Colonic mucosa (tissue), 4 donors: ENCODE results near the gene RAD51B. TPM values are rescaled to one million over a fixed set of nuclear protein-coding genes. Genes with fewer than 3 reads are reported as not detected.
A peak's percentile ranks its signal among the peaks of the same experiment; 100 is the strongest.

Experiments used
- DNase-seq: peaks from one replicate; pipeline ENCODE4 v3.0.0-alpha.2; 2020
- H3K27ac ChIP-seq: fragments of 200-600 bp; one replicate; pipeline ENCODE4 v1.8.0; 2021
- H3K27me3 ChIP-seq: fragments of 200-600 bp; one replicate; pipeline ENCODE4 v1.8.0; 2021
- H3K36me3 ChIP-seq: fragments of 200-600 bp; one replicate; pipeline ENCODE4 v1.8.0; 2021
- H3K4me1 ChIP-seq: fragments of 200-600 bp; one replicate; pipeline ENCODE4 v1.8.0; 2021; ENCODE audit warnings: mild to moderate bottlenecking
- H3K4me3 ChIP-seq: fragments of 200-600 bp; one replicate; pipeline ENCODE4 v1.8.0; 2021
- H3K9ac ChIP-seq, 2 donors: one replicate each; pipeline ENCODE4 v1.7.0; 2013; ENCODE audit warnings: control low read depth in 2 of 2, low read depth in 2 of 2, low read length in 2 of 2
- H3K9me3 ChIP-seq: fragments of 200-600 bp; one replicate; pipeline ENCODE4 v1.8.0; 2021
- intact Hi-C: fragments of 100-400 bp; cut with DNase I; formaldehyde crosslinking; loops from one replicate; pipeline ENCODE4 v1.14.1; 2022
- total RNA-seq, 2 donors: library from RNA; stranded (reverse); fragmentation: NEBNext Ultra II Directional in 1 of 2; extraction: Animal tissue kit (Norgen Biotek cat#: 25700) in 1 of 2; gene quantifications; one replicate each; pipeline ENCODE4 v1.2.1, GENCODE V29; 2021
- TF ChIP-seq, protein P1 (sequence below): fragments of 200-600 bp; IDR thresholded peaks from one replicate; pipeline ENCODE4 v1.8.0; 2022; ENCODE audit warnings: antibody characterized with exemption, mild to moderate bottlenecking
- donor health status: healthy.
- donor health status: DM: no; HTN: no; CAD: no.
- donor health status: DM: no; HTN: no; CAD: no.

Gene RAD51B
- total RNA-seq, 2 donors from 2014 or later: 12.7 to 22.0 TPM

DNA sequence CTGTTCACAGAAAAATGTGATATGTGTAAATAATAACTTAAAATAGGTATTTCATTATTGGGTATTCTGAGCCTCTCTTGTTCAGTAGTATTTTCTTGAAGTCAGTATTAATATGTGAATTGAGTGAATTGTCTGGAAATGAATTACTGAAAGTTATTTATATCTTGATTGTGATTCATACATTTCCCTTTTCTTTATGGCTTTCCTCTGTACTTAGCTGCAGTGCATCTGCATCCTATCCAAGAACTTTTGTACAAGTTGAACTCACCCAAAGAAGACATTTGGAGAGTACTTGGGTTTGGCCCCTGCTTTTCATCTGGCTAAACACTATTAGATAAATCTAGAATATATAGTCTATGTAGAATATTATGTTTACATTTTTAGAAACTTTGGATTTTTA lies 326.0 kb downstream of the RAD51B start:
- Histone ChIP-seq H3K9me3 (no peaks in the 10 kb centered on the region), H3K9ac (no peak overlapping the region), H3K27me3 (no peaks in the 10 kb centered on the region), H3K27ac (peak overlapping the region; percentile 62), H3K36me3 (no peaks in the 10 kb centered on the region), H3K4me3 (no peak overlapping the region), H3K4me1 (peaks cover 14% of the 10 kb centered on the region)
- TF ChIP-seq, protein P1, sequence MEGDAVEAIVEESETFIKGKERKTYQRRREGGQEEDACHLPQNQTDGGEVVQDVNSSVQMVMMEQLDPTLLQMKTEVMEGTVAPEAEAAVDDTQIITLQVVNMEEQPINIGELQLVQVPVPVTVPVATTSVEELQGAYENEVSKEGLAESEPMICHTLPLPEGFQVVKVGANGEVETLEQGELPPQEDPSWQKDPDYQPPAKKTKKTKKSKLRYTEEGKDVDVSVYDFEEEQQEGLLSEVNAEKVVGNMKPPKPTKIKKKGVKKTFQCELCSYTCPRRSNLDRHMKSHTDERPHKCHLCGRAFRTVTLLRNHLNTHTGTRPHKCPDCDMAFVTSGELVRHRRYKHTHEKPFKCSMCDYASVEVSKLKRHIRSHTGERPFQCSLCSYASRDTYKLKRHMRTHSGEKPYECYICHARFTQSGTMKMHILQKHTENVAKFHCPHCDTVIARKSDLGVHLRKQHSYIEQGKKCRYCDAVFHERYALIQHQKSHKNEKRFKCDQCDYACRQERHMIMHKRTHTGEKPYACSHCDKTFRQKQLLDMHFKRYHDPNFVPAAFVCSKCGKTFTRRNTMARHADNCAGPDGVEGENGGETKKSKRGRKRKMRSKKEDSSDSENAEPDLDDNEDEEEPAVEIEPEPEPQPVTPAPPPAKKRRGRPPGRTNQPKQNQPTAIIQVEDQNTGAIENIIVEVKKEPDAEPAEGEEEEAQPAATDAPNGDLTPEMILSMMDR: no peak
- intact Hi-C loops: loop anchor here (10.0 kb wide), 1 partner anchor 201 kb away; no protein-coding TSS in a partner anchor
- no peak for DNase-seq

DNA sequence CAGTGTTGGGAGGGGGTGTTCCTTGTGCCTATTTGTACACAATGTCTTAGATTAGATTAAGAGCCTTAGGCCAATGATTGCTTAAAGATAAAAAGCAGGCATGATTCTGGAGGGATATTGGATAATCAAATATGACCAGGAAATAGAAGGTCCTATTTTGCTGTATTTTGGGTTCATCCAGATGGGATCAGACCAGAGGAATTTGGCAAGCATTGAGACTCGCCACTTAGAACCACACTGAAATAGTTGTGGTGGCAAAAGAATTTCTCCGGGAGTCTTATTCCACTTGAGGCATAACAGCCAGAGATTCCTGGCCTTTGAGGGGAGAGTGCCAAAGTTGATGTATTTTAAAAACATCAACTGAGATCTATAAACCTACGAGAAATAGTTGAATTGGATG lies 327.2 kb downstream of the RAD51B start:
- DNase-seq: no peak
- Histone ChIP-seq H3K9me3 (no peaks in the 10 kb centered on the region), H3K36me3 (no peaks in the 10 kb centered on the region), H3K27ac (peak overlapping the region; percentile 62), H3K9ac (no peak overlapping the region), H3K27me3 (no peaks in the 10 kb centered on the region), H3K4me3 (no peak overlapping the region), H3K4me1 (peaks cover 14% of the 10 kb centered on the region)
- intact Hi-C loops: loop anchor here (10.0 kb wide), 1 partner anchor 202 kb away; no protein-coding TSS in a partner anchor
- TF ChIP-seq, protein P1: no peak

DNA sequence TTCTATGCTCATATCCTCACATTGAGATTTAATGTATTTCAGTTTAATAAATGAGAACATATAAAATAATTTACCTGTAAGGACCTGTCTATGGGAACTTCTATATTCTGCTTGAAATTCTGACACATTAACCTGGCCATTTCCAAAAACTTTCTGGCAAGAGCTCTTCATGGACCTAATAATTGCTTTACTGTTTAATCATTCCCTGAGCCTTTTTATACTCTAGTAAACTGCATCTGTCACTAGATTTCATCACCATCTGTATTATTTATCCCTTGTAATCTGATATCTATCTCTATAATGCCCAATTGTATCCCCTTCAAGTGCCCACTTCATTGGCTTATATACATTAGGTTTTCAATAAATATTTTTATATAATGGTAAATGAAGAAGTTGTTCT lies 327.7 kb downstream of the RAD51B start:
- no peak for DNase-seq

DNA sequence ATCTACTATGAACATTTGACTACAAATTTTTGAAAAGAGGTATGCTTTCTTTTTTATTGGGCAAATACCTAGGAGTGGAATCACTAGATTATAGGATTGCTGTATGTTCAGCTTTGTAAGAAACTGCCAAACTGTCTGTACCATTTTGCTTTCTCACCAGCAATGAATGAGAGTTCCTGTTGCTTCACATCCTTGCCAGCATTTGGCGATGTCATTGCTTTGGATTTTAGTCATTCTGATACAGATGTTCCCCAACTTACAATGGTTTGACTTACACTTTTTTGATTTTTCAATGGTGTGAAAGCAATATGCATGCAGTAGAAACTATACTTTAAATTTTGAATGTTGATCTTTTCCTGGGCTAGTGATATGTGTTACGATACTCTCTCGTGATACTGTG lies 328.7 kb downstream of the RAD51B start:
- Histone ChIP-seq H3K4me1 (peaks cover 7% of the 10 kb centered on the region), H3K36me3 (no peaks in the 10 kb centered on the region), H3K4me3 (no peak overlapping the region), H3K9me3 (no peaks in the 10 kb centered on the region), H3K27ac (no peak overlapping the region), H3K9ac (no peak overlapping the region), H3K27me3 (no peaks in the 10 kb centered on the region)
- intact Hi-C loops: loop anchor here (10.0 kb wide), 1 partner anchor 203 kb away; no protein-coding TSS in a partner anchor
- TF ChIP-seq, protein P1: no peak
- no peak for DNase-seq

More for the DNA sequence above, 327.7 kb downstream of the RAD51B start:
- Histone ChIP-seq H3K4me3 (no peak overlapping the region), H3K4me1 (peaks cover 14% of the 10 kb centered on the region), H3K27me3 (no peaks in the 10 kb centered on the region), H3K9me3 (no peaks in the 10 kb centered on the region), H3K36me3 (no peaks in the 10 kb centered on the region), H3K9ac (no peak overlapping the region), H3K27ac (no peak overlapping the region)
- intact Hi-C loops: loop anchor here (10.0 kb wide), 1 partner anchor 203 kb away; no protein-coding TSS in a partner anchor
- TF ChIP-seq, protein P1: no peak

DNA sequence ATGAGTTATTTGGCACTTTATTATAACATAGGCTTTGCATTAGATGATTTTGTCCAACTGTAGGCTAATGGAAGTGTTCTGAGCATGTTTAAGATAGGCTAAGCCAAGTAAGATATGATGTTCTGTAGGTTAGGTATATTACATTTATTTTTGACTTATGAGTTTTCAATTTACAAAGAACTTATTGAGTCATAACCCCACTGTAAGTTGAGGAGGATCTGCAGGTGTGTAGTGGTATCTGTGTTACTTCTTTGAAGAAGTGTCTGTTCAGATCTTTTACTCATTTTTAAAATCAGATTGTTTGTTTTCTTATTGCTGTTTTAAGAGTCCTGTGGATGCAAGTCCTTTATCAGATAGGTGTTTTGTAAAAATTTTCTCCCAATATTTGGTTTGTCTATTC lies 329.2 kb downstream of the RAD51B start:
- H3K27ac ChIP-seq: no peak overlapping the region
- TF ChIP-seq, protein P1: no peak
- H3K27me3 ChIP-seq: no peaks in the 10 kb centered on the region
- no peaks in the 10 kb centered on the region for H3K9me3 ChIP-seq
- peaks cover 4% of the 10 kb centered on the region for H3K4me1 ChIP-seq
- intact Hi-C loops: loop anchor here (10.0 kb wide), 1 partner anchor 204 kb away; no protein-coding TSS in a partner anchor
- no peaks in the 10 kb centered on the region for H3K36me3 ChIP-seq
- H3K4me3 ChIP-seq: no peak overlapping the region
- no peak for DNase-seq
- H3K9ac ChIP-seq: no peak overlapping the region
